IMR-90 (cell line): Measurements from ENCODE around the gene RTBDN. TPM values are rescaled to one million over a fixed set of nuclear protein-coding genes. Genes with fewer than 3 reads are reported as not detected.

Experiments used
- ATAC-seq: fragments of 200-7000 bp; cut with Tn5 transposase; 2 replicates; pipeline ENCODE4 v1.9.1; 2020; ENCODE audit warnings: low read depth, mild to moderate bottlenecking, moderate library complexity
- BruUV-seq: library from RNA; stranded (reverse); fragments of 400-500 nt; replicated peaks from 2 replicates; lab custom pipeline; 2021; lab: Mats Ljungman, UMichigan
- CTCF ChIA-PET: fragments of 300-600 bp; formaldehyde crosslinking; extraction: SDS; loops from one replicate; lab custom pipeline; 2021; ENCODE audit warnings: antibody characterized with exemption; lab: Yijun Ruan, JAX
- POLR2A ChIA-PET: fragments of 300-600 bp; sonication (Branson Sonifier 250); formaldehyde crosslinking; loops from one replicate; lab custom pipeline; 2022; ENCODE audit warnings: antibody characterized with exemption; ENCODE audit not compliant: unreplicated experiment; lab: Charles Lee
- DNase-seq: peaks from one replicate; pipeline ENCODE4 v3.0.0; 2013
- H2AFZ ChIP-seq: replicated peaks from 2 replicates; pipeline ENCODE3; 2013; ENCODE audit warnings: low read length, mild to moderate bottlenecking; ENCODE audit not compliant: poor library complexity
- H2AK5ac ChIP-seq: 2 replicates; pipeline ENCODE4 v1.6.1; 2013; ENCODE audit warnings: low read depth, low read length, inconsistent platforms
- H2AK9ac ChIP-seq: replicated peaks from 2 replicates; pipeline ENCODE3; 2013; ENCODE audit warnings: mild to moderate bottlenecking, low read depth, low read length, moderate library complexity; ENCODE audit not compliant: poor library complexity
- H2BK120ac ChIP-seq: 2 replicates; pipeline ENCODE4 v1.6.1; 2013; ENCODE audit warnings: low read depth, low read length, inconsistent platforms
- H2BK15ac ChIP-seq: 3 replicates; pipeline ENCODE4 v1.6.1; 2013; ENCODE audit warnings: low read depth, low read length, inconsistent platforms
- H2BK20ac ChIP-seq: 2 replicates; pipeline ENCODE4 v1.6.1; 2013; ENCODE audit warnings: low read depth, mild to moderate bottlenecking, inconsistent platforms, low read length, moderate library complexity
- H2BK5ac ChIP-seq: 2 replicates; pipeline ENCODE4 v1.6.1; 2013; ENCODE audit warnings: mild to moderate bottlenecking, low read depth, low read length, inconsistent platforms; ENCODE audit not compliant: poor library complexity, severe bottlenecking
- H3K14ac ChIP-seq: replicated peaks from 2 replicates; pipeline ENCODE4 v1.6.1; 2013; ENCODE audit warnings: low read depth, low read length, inconsistent platforms
- H3K18ac ChIP-seq: 2 replicates; pipeline ENCODE4 v1.6.1; 2013; ENCODE audit warnings: low read depth, low read length, control low read depth
- H3K23ac ChIP-seq: 2 replicates; pipeline ENCODE4 v1.6.1; 2013; ENCODE audit warnings: low read depth, low read length, inconsistent platforms
- H3K27ac ChIP-seq: 2 replicates; pipeline ENCODE4 v1.5.1; 2013; ENCODE audit warnings: mild to moderate bottlenecking, control low read depth, low read length; ENCODE audit not compliant: insufficient read depth
- H3K27me3 ChIP-seq: 2 replicates; pipeline ENCODE4 v1.6.1; 2013; ENCODE audit warnings: low read length; ENCODE audit not compliant: control insufficient read depth, insufficient read depth
- H3K36me3 ChIP-seq: 2 replicates; pipeline ENCODE4 v1.6.1; 2013; ENCODE audit warnings: low read length, mixed read lengths; ENCODE audit not compliant: control insufficient read depth, insufficient read depth
- H3K4ac ChIP-seq: 2 replicates; pipeline ENCODE4 v1.6.1; 2013; ENCODE audit warnings: low read depth, low read length, inconsistent platforms
- H3K4me1 ChIP-seq: 2 replicates; pipeline ENCODE4 v1.6.1; 2013; ENCODE audit warnings: low read length, mixed read lengths; ENCODE audit not compliant: control insufficient read depth, insufficient read depth
- H3K4me2 ChIP-seq: 2 replicates; pipeline ENCODE4 v1.6.1; 2013; ENCODE audit warnings: low read depth, mild to moderate bottlenecking, control low read depth, low read length, moderate library complexity
- H3K4me3 ChIP-seq: 2 replicates; pipeline ENCODE4 v1.5.1; 2013; ENCODE audit warnings: low read depth, mild to moderate bottlenecking, control low read depth, low read length, moderate library complexity; ENCODE audit not compliant: insufficient read depth
- H3K56ac ChIP-seq: 2 replicates; pipeline ENCODE4 v1.6.1; 2013; ENCODE audit warnings: low read length, inconsistent platforms; ENCODE audit not compliant: insufficient read depth; ENCODE audit errors: extremely low read depth
- H3K79me1 ChIP-seq, 2 experiments: 2 replicates each; pipeline ENCODE4 v1.6.1; 2013; ENCODE audit warnings: low read length in 2 of 2, inconsistent platforms in 1 of 2, low read depth in 1 of 2
- H3K9ac ChIP-seq: 2 replicates; pipeline ENCODE4 v1.6.1; 2013; ENCODE audit warnings: low read depth, low read length, control low read depth
- H3K9me1 ChIP-seq: 2 replicates; pipeline ENCODE4 v1.6.1; 2013; ENCODE audit warnings: low read length, inconsistent platforms; ENCODE audit not compliant: insufficient read depth
- H3K9me3 ChIP-seq: 2 replicates; pipeline ENCODE4 v1.6.1; 2013; ENCODE audit warnings: low read length; ENCODE audit not compliant: control insufficient read depth, insufficient read depth
- H4K20me1 ChIP-seq: 2 replicates; pipeline ENCODE4 v1.6.1; 2013; ENCODE audit warnings: low read length, inconsistent platforms; ENCODE audit not compliant: insufficient read depth
- H4K5ac ChIP-seq: 2 replicates; pipeline ENCODE4 v1.6.1; 2013; ENCODE audit warnings: mild to moderate bottlenecking, low read depth, low read length, control low read depth
- H4K8ac ChIP-seq, 2 experiments: 2 replicates each; pipeline ENCODE4 v1.6.1; 2013; ENCODE audit warnings: low read depth in 2 of 2, low read length in 2 of 2, control low read depth in 1 of 2, inconsistent platforms in 1 of 2
- H4K91ac ChIP-seq: 2 replicates; pipeline ENCODE4 v1.6.1; 2013; ENCODE audit warnings: low read depth, low read length, inconsistent platforms; ENCODE audit not compliant: insufficient read depth
- BHLHE40 ChIP-seq: fragments of 150-350 bp; IDR thresholded peaks from 2 replicates; pipeline ENCODE4 v1.6.1; 2016; ENCODE audit warnings: mild to moderate bottlenecking, low read depth, low read length
- CEBPB ChIP-seq: IDR thresholded peaks from 2 replicates; pipeline ENCODE4 v1.6.1; 2012; ENCODE audit warnings: low read depth, low read length, improper control_type of control experiment
- CHD1 ChIP-seq: IDR thresholded peaks from 2 replicates; pipeline ENCODE4 v1.6.1; 2012; ENCODE audit warnings: low read depth, low read length, improper control_type of control experiment
- FOS ChIP-seq: fragments of 150-350 bp; IDR thresholded peaks from 2 replicates; pipeline ENCODE4 v1.6.1; 2016; ENCODE audit warnings: low read depth, low read length
- MAFK ChIP-seq: IDR thresholded peaks from 2 replicates; pipeline ENCODE4 v1.6.1; 2012; ENCODE audit warnings: low read depth, low read length, improper control_type of control experiment
- NFE2L2 ChIP-seq: fragments of 150-350 bp; IDR thresholded peaks from 2 replicates; pipeline ENCODE4 v1.6.1; 2016; ENCODE audit warnings: low read depth, mild to moderate bottlenecking, low read length
- RAD21 ChIP-seq: IDR thresholded peaks from 2 replicates; pipeline ENCODE4 v1.6.1; 2012; ENCODE audit warnings: low read length, improper control_type of control experiment
- SMC3 ChIP-seq: fragments of 150-350 bp; IDR thresholded peaks from 2 replicates; pipeline ENCODE4 v1.6.1; 2016; ENCODE audit warnings: low read depth, mild to moderate bottlenecking, antibody characterized with exemption, low read length, moderate library complexity
- USF2 ChIP-seq: fragments of 150-350 bp; IDR thresholded peaks from 2 replicates; pipeline ENCODE4 v1.6.1; 2017; ENCODE audit warnings: mild to moderate bottlenecking, antibody characterized with exemption, low read length, low read depth
- WGBS, 2 experiments: methylation state at CpG; one replicate each; pipeline versions ENCODE4 v1.1.5 to v1.1.7; 2013; ENCODE audit warnings: missing lambda C conversion rate in 2 of 2; ENCODE audit not compliant: insufficient read length in 1 of 2; ENCODE audit errors: extremely low coverage in 2 of 2; 5-methylcytosine and 5-hydroxymethylcytosine counted together
- dilution Hi-C: fragments of 300-500 bp; cut with HindIII; formaldehyde crosslinking; loops from one replicate; pipeline ENCODE4 v1.14.3; 2018; ENCODE audit warnings: low sequenced_read_pairs; ENCODE audit not compliant: unreplicated experiment
- in situ Hi-C: fragments of 300-500 bp; cut with MboI; formaldehyde crosslinking; loops from 3 replicates; pipeline ENCODE4 v1.14.3; 2019; ENCODE audit warnings: low sequenced_read_pairs, inconsistent platforms, mixed read lengths
- intact Hi-C: fragments of 100-400 bp; cut with micrococcal nuclease; formaldehyde crosslinking; loops from 2 replicates; pipeline ENCODE4 v1.10.0; 2022
- polyA plus RNA-seq, 3 experiments: library from polyadenylated mRNA; depleted of rRNA; stranded (reverse); fragments of >200 nt; gene quantifications; 2 replicates each; pipeline ENCODE4 v1.2.3, GENCODE V29; 2012; ENCODE audit warnings: low replicate concordance in 1 of 3
- total RNA-seq: library from RNA; depleted of rRNA; stranded (reverse); fragments of >200 nt; gene quantifications from 2 replicates; pipeline ENCODE4 v1.2.3, GENCODE V29; 2012
- TF ChIP-seq, protein P1 (sequence below): fragments of 150-350 bp; IDR thresholded peaks from 2 replicates; pipeline ENCODE4 v1.6.1; 2016; ENCODE audit warnings: low read depth, mild to moderate bottlenecking, low read length, moderate library complexity, borderline replicate concordance

The RTBDN gene
- total and polyA plus RNA-seq, 2 of the 4 experiments (the other 2 are of a cell fraction) = 0.07 TPM; not detected in 1

GRCh38 chr19:12868540-12869112 is 34.2 kb upstream of the RTBDN start:
- H3K36me3 ChIP-seq = no peaks in the 10 kb centered on the region
- WGBS, 2 experiments = 100% methylated on average over 2 of the region's 10 CpGs; no CpG with 5 or more reads in 1 of the 2 experiments
- H3K4me1 ChIP-seq = no peaks in the 10 kb centered on the region
- H3K9me3 ChIP-seq = no peaks in the 10 kb centered on the region
- H4K20me1 ChIP-seq = no peaks in the 10 kb centered on the region
- no TSS peak for BruUV-seq
- no peak overlapping the region for H3K4ac ChIP-seq
- intact Hi-C loops = no loop called here
- H3K4me2 ChIP-seq = no peak overlapping the region
- H3K27ac ChIP-seq = no peak overlapping the region
- H2BK5ac ChIP-seq = no peak overlapping the region
- no peak overlapping the region for H3K9ac ChIP-seq
- H3K18ac ChIP-seq = no peak overlapping the region
- no peak overlapping the region for H4K8ac ChIP-seq
- no peak overlapping the region for H3K23ac ChIP-seq
- no peak overlapping the region for H2AK9ac ChIP-seq
- H2AK5ac ChIP-seq = no peak overlapping the region
- H3K56ac ChIP-seq = no peak overlapping the region
- CTCF ChIA-PET = interaction anchor here (0.7 kb wide), 1 partner anchor 12 kb away, joined by 8 read pairs; no protein-coding TSS in a partner anchor
- H2BK120ac ChIP-seq = no peak overlapping the region
- dilution Hi-C loops = no loop called here
- no peak overlapping the region for H4K5ac ChIP-seq
- POLR2A ChIA-PET = no interaction called here
- ATAC-seq (no peak), DNase-seq (no peak)
- H3K14ac ChIP-seq = no peak overlapping the region
- in situ Hi-C loops = no loop called here
- no peak overlapping the region for H4K91ac ChIP-seq
- TF ChIP-seq SMC3 = no peak
- TF ChIP-seq CHD1 = no peak
- TF ChIP-seq BHLHE40 = no peak
- no peak for TF ChIP-seq NFE2L2
- no peak for TF ChIP-seq RAD21
- TF ChIP-seq, protein P1, sequence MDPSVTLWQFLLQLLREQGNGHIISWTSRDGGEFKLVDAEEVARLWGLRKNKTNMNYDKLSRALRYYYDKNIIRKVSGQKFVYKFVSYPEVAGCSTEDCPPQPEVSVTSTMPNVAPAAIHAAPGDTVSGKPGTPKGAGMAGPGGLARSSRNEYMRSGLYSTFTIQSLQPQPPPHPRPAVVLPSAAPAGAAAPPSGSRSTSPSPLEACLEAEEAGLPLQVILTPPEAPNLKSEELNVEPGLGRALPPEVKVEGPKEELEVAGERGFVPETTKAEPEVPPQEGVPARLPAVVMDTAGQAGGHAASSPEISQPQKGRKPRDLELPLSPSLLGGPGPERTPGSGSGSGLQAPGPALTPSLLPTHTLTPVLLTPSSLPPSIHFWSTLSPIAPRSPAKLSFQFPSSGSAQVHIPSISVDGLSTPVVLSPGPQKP = no peak
- no peak for TF ChIP-seq MAFK
- TF ChIP-seq FOS = no peak
- no peak for TF ChIP-seq CEBPB
- TF ChIP-seq USF2 = no peak
- H3K9me1 ChIP-seq = 0 out of 2 replicates have a peak, but pooled peaks cover 4% of the 10 kb centered on the region
- H2AFZ ChIP-seq = peak overlapping the region; percentile 58
- no peak overlapping the region for H2BK15ac ChIP-seq
- H3K4me3 ChIP-seq = no peak overlapping the region
- H3K27me3 ChIP-seq = 0 out of 2 replicates have a peak, but pooled peaks cover 3% of the 10 kb centered on the region
- no peaks in the 10 kb centered on the region for H3K79me1 ChIP-seq
- no peak overlapping the region for H2BK20ac ChIP-seq
